Lower leg skin (tissue), 4 donors: ENCODE results near the gene LMNTD1. TPM values are rescaled to one million over a fixed set of nuclear protein-coding genes. Genes with fewer than 3 reads are reported as not detected.

ENCODE experiments used
- DNase-seq, 2 donors: peaks; one replicate each; pipeline ENCODE4 v3.0.0-alpha.2; 2019; ENCODE audit warnings: low spot score in 2 of 2
- H3K4me3 ChIP-seq: fragments of 200-600 bp; sonication (generic); 2 replicates; pipeline ENCODE4 v1.5.1; 2017; ENCODE audit warnings: mild to moderate bottlenecking, low read depth; ENCODE audit not compliant: poor library complexity, severe bottlenecking
- POLR2A ChIP-seq, 2 donors: fragments of 450-650 bp; IDR thresholded peaks; one replicate each; pipeline ENCODE4 v1.6.1; 2016 to 2017; ENCODE audit warnings: antibody characterized with exemption in 2 of 2, mild to moderate bottlenecking in 1 of 2, moderate library complexity in 1 of 2
- WGBS, 2 donors: methylation state at CpG; one replicate each; pipeline ENCODE4 v1.1.5; 2018; 5-methylcytosine and 5-hydroxymethylcytosine counted together
- intact Hi-C: fragments of 100-400 bp; cut with DNase I; formaldehyde crosslinking; loops from one replicate; pipeline ENCODE4 v1.15.0; 2023; ENCODE audit warnings: low total_unique reads
- total RNA-seq, 4 donors: library from RNA; depleted of rRNA; stranded (reverse); fragments of >200 nt; gene quantifications; one replicate each; pipeline ENCODE4 v1.1.0, GENCODE V29; 2016
- TF ChIP-seq, protein P1 (sequence below), 3 donors: fragments of 450-650 bp; IDR thresholded peaks; one replicate each; pipeline ENCODE4 v1.5.1; 2016; ENCODE audit warnings: antibody characterized with exemption in 3 of 3, mild to moderate bottlenecking in 3 of 3, moderate library complexity in 2 of 3

Gene LMNTD1
- total RNA-seq, 4 donors from 2014 or later: not detected

DNA sequence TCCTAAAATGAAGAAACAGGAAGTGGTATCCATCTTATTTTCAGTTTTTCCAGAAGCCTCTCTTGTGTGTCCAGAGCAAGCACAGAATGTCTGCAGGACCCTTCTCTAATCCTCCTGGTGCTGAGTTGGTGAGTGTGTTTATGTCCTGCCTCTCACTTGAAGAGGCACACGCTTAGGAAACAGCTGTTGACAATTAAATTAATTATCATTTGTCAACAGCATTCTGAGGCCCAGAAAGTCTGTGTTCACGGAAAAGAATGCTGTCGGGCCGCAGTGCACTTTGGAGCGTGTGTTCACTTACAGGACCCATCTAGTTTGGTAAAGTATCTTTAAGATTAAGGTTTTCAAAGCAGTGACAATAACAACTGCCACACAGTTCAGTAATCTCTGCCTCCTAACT lies 70.5 kb downstream of the LMNTD1 start:
- TF ChIP-seq POLR2A (IDR thresholded peaks at IDR 0.05): no peak
- TF ChIP-seq, protein P1, sequence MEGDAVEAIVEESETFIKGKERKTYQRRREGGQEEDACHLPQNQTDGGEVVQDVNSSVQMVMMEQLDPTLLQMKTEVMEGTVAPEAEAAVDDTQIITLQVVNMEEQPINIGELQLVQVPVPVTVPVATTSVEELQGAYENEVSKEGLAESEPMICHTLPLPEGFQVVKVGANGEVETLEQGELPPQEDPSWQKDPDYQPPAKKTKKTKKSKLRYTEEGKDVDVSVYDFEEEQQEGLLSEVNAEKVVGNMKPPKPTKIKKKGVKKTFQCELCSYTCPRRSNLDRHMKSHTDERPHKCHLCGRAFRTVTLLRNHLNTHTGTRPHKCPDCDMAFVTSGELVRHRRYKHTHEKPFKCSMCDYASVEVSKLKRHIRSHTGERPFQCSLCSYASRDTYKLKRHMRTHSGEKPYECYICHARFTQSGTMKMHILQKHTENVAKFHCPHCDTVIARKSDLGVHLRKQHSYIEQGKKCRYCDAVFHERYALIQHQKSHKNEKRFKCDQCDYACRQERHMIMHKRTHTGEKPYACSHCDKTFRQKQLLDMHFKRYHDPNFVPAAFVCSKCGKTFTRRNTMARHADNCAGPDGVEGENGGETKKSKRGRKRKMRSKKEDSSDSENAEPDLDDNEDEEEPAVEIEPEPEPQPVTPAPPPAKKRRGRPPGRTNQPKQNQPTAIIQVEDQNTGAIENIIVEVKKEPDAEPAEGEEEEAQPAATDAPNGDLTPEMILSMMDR (IDR thresholded peaks at IDR 0.05): no peak
- H3K4me3 ChIP-seq: no peak overlapping the region
- intact Hi-C loops: no loop called here
- no peak for DNase-seq
- WGBS, 2 donors: 28 to 43% methylated on average over 5 of the region's 5 CpGs

DNA sequence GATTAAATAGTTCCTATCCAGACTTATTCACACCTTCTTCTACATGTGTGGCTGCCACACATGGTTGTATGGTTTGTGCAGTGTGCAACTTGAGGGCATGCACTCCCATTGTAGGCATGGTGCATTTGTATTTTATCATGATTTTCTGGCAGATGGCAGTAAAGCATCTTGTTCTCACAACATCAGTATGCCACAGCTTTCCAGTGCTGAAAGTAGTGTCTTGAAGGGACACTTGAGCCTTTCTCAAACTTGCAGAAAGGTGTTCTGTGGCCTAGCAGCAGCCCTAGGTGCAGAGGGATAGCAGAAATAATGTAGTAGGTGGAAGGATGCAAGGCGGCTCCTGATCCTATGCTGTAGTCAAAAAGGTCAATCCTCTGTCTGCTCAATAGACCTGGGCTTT lies 72.9 kb downstream of the LMNTD1 start:
- DNase-seq: no peak
- intact Hi-C loops: no loop called here
- WGBS, 2 donors: 100% methylated on average over 1 of the region's 1 CpG
- no peak for TF ChIP-seq POLR2A (IDR thresholded peaks at IDR 0.05)
- TF ChIP-seq, protein P1 (IDR thresholded peaks at IDR 0.05): no peak
- no peak overlapping the region for H3K4me3 ChIP-seq

DNA sequence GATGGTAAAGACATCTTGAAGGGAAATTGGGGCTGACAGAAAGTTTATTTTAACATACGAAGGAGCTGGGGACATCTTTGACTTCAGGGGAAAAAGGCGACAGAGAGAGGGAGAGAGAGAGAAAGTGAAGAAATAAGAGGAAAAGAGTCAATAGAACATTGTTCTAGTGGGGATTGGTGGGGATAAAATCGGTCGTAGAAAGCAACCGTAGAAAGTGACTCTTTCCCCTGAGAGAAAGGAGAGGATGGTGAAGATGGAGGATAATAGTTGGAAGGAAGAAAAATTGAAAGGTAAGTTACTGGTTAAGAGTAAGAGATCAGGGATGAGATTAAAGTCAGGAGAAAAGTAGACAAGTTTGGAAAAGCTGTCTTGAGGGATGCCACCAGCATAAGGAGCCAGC lies 75.9 kb downstream of the LMNTD1 start:
- H3K4me3 ChIP-seq: no peak overlapping the region

DNA sequence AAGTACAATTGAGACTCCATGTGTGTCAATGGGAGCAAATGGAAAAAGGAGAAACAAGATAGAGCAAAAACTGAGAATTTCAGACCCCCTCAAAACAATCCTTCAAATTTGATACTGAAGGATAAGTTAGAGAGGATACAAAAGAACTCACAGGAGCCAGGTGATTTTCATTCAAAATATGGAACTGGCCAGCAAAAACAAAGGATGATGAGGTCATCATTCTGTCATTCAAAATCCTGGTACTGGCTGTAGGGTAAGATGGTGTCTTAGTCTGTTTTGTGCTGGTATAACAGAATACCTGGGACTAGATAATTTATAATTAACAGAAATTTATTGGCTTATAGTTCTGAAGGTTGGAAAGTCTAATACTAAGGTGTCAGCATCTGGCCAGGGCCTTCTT lies 80.6 kb downstream of the LMNTD1 start:
- TF ChIP-seq, protein P1 (IDR thresholded peaks at IDR 0.05): no peak
- no peak for TF ChIP-seq POLR2A (IDR thresholded peaks at IDR 0.05)
- intact Hi-C loops: no loop called here
- H3K4me3 ChIP-seq: no peak overlapping the region
- DNase-seq: no peak

More for the DNA sequence above, 75.9 kb downstream of the LMNTD1 start:
- no peak for TF ChIP-seq POLR2A (IDR thresholded peaks at IDR 0.05)
- TF ChIP-seq, protein P1 (IDR thresholded peaks at IDR 0.05): no peak
- 92 to 94% methylated on average over 5 of the region's 5 CpGs for WGBS, 2 donors
- DNase-seq: no peak
- intact Hi-C loops: no loop called here

DNA sequence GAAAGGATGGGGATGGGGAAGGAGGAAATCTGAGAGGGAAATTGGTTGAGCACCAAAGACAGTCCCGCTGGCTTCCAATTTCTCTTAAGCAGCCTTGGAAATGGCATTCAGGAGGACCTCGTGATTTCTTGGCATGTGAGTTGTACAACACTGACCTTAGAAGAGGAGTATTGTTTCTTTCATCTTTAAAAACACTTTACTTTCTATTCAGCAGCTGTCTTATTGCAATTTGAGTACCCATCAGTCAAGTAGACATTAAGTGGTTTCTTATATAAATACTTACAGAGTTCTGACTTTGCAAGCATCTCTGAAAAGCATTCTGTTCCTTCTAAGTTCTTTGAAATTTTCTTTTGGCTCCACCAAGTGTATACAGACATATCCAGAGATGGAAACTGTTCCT lies 83.2 kb downstream of the LMNTD1 start:
- DNase-seq: no peak
- no peak for TF ChIP-seq POLR2A (IDR thresholded peaks at IDR 0.05)
- TF ChIP-seq, protein P1 (IDR thresholded peaks at IDR 0.05): no peak
- intact Hi-C loops: no loop called here
- 63 to 76% methylated on average over 2 of the region's 2 CpGs for WGBS, 2 donors
- H3K4me3 ChIP-seq: no peak overlapping the region

DNA sequence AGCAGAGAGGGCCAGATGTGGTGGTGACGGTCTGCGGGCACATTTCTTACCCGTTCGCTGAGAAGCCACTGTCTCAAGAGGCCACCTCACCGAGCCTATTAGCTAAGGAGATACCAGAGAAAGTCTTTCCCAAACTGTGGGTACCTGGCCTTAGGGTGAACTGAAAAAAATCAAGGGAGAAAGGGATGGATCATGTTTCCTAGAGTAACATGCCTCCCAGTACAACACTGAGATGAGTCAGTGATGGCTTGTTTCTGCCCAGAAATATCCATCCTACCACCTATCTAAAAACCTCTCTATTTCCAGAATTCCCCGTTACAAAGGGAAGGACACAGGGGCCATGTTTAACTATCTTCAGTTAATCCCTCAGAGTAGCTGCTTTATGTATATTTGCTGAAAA lies 83.7 kb downstream of the LMNTD1 start:
- intact Hi-C loops: no loop called here
- no peak for TF ChIP-seq POLR2A (IDR thresholded peaks at IDR 0.05)
- TF ChIP-seq, protein P1 (IDR thresholded peaks at IDR 0.05): no peak
- H3K4me3 ChIP-seq: no peak overlapping the region
- WGBS, 2 donors: 83 to 93% methylated on average over 6 of the region's 6 CpGs
- DNase-seq: no peak
